Hematopoietic multipotent progenitor cell treated with erythropoietin and hydrocortisone succinate and interleukin-3 and kit ligand, for 4 days (in vitro differentiated cells): ENCODE data around the gene NAPSA.
"Not testable (repeated sequence)": the region's sequence is repeated elsewhere in the genome, so short reads cannot be mapped to it uniquely, and the experiment has no call there.

Source experiments
- DNase-seq: peaks from one replicate; pipeline ENCODE4 v3.0.0-alpha.2; 2015

The NAPSA gene

DNA sequence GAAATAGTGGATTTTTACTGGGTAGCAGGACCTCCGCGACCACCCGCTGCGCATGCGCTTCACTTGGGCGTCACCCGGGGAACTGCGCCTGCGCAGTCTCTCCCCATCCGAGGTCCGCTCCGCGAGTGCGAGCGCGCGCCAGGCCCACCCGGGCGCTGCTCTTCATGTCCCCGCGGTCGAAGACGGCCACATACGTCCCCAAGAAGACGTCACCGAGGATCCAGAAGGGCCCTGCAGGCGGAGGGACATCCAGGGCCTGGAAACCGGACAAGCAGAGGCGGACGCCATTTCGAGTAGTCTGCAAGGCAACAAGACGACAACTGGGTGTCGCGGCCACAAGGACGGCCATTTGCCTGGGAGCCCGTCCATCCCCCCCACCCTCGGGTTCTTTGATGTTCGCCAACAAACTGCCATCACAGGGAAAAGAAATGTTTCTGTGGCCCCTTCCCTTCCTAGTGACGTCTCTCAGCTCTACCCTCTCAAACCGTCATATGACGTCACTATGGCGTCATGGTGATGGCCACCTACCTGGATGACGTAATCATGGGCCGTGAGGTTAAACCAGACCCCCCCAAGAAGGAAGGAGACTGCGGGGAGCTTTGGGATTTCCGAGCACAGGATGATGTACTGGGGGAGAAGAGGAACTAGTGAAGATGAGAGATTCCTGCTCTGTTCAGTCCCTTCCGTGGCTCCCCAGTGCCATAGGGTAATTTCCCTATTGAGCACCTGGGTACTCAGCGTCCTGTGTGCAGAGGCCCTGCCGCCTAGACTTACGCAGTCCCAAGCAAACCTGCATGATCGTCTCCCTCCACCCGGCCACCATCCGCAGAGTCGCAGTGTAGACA lies 6.7 kb downstream of the NAPSA start:
- DNase-seq, result peak; percentile 83

- peak; percentile 81 for DNase-seq
Measured at GRCh38 chr19:50357178-50358100, 8.0 kb downstream of the NAPSA start.

DNA sequence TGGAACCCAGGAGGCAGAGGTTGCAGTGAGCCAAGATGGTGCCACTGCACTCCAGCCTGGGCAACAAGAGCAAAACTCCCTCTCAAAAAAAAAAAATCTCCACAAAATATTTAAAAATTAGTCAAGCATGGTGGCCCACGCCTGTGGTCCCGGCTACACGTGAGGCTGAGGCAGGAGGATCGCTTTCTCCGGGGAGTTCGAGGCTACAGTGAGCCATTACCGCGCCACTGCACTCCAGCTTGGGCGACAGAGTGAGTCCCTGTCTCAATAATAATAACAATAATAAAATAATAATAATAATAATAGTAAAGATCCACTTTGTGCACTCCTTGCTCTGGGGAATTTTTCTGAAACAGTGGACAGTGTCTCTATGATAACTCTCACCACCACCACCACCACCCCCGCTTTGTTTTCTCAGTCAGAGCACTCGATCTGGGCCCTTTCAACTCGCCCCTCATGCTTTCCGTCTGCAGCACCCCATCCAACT lies 8.7 kb downstream of the NAPSA start:
- DNase-seq, result no peak

DNA sequence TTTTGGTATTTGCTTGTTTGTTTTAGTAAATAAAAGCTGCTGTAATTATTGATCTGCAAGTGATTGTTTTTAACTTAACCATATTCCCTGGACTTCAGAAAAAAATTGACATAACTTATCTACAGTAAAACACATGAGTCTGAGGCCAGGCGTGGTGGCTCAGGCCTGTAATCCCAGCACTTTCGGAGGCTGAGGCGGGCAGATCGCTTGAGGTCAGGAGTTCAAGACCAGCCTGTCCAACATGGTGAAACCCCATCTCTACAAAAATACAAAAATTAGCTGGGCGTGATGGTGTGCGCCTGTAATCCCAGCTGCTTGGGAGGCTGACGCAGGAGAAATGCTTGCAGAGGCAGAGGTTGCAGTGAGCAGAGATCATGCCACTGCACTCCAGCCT lies 12.0 kb downstream of the NAPSA start:
- DNase-seq, result not testable (repeated sequence)

- DNase-seq, result no peak
Measured at GRCh38 chr19:50352242-50352641, 13.2 kb downstream of the NAPSA start.

DNA sequence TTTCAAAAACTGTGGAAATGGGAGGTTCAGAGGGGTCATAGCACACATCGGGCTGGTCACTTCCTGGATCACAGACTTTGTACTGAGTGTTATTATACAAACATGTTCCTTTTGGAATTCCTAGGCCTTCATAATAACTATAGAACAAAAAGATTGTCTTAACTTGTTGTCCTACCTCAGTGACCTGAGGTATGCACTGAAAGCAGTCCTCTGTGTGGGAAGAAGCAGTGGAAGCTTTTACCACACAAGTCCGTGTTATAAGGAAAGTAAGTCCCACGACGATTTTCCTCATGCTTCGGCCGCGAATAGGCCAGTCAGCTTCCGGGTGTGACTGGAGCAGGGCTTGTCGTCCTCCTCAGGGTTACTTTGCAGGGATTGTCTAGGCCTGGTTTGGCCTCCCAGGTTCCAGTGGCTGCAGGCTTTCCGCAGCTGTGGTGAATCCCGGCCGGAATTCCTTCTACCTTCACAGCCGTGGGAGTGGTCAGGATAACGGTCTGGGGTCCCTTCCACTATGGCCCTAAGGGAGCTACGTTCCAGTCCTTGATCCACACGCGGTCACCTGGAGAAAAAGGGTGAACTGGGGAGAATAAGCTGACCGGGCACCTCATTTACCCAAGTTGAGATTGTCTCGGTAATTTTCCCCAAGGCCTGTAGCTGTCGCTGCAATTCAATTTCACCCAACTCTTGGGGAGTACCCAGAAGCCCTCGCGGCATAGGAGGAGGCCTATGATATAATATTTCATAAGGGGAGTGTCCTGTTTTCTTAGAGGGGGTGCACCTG lies 16.0 kb downstream of the NAPSA start:
- no peak for DNase-seq

DNA sequence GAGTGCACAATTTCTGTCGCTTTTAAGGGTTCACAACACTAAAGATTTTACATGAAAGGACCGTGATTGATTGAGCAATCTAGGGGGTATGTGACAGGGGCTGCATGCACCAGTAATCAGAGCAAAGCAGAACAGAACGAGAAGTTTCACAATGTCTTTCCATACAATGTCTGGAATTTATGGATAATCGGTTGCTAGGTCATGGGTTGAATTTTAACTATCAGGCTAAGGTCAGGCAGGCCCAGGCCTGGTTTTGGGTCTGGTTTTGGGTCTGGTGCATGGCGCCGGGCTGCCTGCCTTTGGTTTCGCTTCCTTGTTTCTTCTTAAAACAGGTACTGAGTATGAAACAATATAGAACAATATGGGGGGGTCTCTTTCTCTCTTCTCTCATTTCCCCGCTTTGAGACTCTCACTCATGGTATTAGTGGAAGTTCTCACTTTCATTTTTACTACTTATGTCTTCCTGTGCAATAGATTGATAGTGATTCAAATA lies 18.3 kb downstream of the NAPSA start:
- DNase-seq, result not testable (repeated sequence)

DNA sequence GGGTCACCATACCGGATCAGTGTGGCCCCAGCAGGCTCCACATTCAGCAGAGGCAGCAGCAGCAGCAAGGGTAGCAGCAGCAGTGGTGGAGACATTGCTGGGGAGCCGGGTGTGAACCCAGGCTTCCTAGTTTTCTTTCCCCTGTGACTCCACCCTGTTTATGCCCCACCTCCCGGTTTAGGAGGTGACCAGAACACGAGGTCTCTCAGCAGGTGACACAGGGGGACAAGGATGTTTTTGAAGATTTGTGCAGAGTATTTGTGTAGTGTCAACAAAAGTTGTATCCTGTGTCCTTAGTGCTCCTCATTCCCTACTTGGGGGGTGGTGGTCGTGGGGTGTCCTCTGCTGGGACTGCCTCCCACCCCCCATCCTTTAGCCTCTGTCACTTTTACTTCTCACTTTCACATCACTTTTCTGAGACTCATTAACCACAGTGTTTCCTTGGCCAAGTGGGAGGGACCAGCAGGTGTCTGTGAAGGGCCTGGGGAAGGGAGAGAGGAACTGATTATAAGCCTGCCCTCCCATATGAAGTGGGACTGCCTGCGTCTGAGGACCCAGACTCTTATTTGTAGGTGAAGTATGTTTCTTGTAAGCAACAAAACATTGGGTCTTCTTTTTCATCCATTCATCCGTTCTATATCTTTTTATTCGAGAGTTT lies 20.6 kb downstream of the NAPSA start:
- DNase-seq, result no peak

- DNase-seq, result no peak
Measured at GRCh38 chr19:50341091-50341564, 24.3 kb downstream of the NAPSA start.

DNA sequence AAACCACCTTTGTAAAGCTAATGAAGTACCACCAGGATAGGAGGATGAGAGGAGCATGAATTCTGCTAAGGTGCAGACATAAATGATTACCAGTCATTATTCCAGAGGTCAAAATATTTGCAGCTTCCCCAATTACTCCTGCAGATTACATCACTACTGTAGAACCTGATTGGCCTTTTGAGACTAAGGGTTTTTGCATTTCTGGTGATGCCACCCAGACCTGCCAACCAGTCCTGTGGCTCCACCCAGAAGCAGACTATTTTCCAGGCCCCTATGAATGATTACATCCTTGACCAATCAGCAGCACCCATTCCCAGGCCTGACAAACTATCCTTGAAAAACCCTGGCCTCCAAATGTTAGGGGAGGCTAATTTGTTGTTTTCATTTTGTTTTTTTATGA lies 25.1 kb downstream of the NAPSA start:
- no peak for DNase-seq

DNA sequence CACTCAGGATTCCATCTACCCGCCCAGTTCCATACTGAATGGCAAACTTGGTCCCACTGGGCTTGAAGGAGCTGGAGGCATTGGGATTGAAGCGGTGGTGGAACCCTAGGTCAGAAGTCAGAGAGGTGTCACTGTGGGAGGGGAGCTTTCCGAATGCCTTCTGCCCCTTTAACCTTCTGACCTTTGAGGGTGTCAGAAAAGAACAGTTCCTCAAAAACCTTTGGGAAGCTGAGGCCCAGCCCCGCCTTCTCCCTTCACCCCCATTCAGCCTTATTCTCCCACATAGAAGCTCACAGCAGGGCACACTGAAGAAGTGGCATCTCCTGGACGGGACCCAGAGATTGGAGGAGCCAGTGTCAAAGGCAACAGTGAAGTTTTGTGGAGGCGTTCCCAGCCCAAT lies 28.4 kb downstream of the NAPSA start:
- DNase-seq, result not testable (repeated sequence)

- DNase-seq, result no peak
Measured at GRCh38 chr19:50334741-50335421, 30.6 kb downstream of the NAPSA start.

- DNase-seq, result peak; percentile 78
Measured at GRCh38 chr19:50333737-50334617, 31.5 kb downstream of the NAPSA start.

- peak; percentile 85 for DNase-seq
Measured at GRCh38 chr19:50333235-50333736, 32.2 kb downstream of the NAPSA start.

GRCh38 chr19:50332244-50333038 lies 33.0 kb downstream of the NAPSA start:
- DNase-seq, result no peak

GRCh38 chr19:50331994-50332243 lies 33.5 kb downstream of the NAPSA start:
- DNase-seq, result no peak

- DNase-seq, result no peak
Measured at GRCh38 chr19:50331221-50331993, 34.0 kb downstream of the NAPSA start.

DNA sequence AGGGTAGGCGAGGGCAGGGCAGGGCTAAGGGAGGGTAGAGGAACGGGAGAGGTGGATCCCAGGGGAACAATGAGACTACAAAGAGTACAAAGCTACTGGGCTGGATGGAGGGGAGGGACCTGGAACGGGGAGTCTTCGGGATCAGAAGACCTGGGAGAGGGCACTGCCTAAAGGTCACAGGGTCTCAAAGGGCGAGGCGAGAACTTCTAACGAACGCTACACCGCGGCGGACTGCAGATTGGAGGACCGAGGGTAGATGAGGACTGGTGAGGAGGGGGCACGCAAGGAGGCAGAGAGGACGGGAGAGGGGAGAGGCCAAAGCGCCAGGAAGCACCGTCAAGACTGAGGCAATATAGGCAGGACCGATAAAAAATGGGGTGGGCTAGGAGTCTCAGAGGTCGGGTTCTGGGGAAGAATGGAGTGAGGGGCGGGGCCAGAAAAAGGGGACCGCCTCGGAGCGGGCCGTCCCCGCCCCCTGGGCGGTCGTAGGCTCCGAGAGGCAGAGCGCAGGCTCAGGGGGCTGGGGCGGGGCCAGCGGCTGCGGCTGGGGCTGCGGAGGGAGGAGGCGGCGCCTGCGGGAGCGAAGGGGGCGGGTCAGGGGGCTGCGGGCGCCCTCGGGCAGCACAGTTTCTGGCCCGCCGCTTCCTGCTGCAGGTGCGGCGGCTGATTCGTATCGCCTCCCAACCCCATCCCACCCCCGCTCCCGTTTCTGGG lies 34.9 kb downstream of the NAPSA start:
- DNase-seq, result peak; percentile 85
